Measurements from ENCODE around the gene GLIS2. TPM values are rescaled to one million over a fixed set of nuclear protein-coding genes. Genes with fewer than 3 reads are reported as not detected.

GLIS2 gene
- polyA plus RNA-seq, 2 of the 4 experiments (the other 2 are of a cell fraction): 5.5 to 15.8 TPM

DNA sequence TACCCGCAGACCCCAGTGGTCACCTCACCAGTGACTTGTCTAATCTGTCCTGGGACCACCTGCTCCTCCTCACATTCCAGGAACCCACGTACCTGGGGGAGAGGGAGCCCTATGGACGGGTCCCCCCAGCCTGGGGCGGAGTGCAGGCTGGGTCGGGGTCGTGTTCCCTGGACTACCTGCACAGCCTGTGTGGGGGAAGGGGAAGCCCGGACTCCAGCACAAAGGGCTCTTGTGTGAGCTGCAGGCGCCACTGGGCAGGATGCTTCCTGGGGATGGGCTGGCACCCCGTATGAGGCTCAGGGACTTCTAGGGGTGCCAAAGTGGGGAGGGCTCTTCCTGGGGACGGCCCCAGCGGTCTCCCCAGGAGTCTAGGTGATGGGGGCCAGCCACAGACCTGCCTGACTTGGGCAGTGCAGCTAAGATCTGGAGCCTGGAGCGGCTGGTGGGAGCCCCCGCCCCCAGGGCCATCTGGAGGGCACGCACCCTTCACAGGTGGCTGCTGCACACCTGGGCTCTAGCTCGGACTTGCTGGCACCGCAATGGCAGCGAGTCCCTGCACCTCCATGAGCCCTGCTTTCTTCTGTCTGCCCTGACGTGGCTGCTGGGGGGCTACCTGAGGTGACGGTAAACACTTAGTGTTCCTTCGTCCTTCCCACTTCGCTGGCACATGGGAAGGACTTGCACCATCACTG, 63.3 kb downstream of the GLIS2 start:
- ATAC-seq (no peak), FAIRE-seq (no peak), DNase-seq (ENCODE audit: low read depth in 1 of 2, low spot score in 1 of 2) (no peak)
- ChIA-PET POLR2A (no interaction called here), CTCF (interaction anchor here (1.2 to 25.9 kb wide), 6 partner anchors 9 to 27 kb away, joined by 3 to 638 read pairs (median 12); no protein-coding TSS in a partner anchor)
- peaks cover 50% of the 10 kb centered on the region for H3K4me1 ChIP-seq
- H3K9me3 ChIP-seq: no peaks in the 10 kb centered on the region
- no peak overlapping the region for H3K4me3 ChIP-seq
- 0 out of 6 replicates have a peak overlapping the region, but pooled peaks of 1 of the 2 experiments have one; percentile 10 for H3K27ac ChIP-seq
- TF ChIP-seq, protein P1, sequence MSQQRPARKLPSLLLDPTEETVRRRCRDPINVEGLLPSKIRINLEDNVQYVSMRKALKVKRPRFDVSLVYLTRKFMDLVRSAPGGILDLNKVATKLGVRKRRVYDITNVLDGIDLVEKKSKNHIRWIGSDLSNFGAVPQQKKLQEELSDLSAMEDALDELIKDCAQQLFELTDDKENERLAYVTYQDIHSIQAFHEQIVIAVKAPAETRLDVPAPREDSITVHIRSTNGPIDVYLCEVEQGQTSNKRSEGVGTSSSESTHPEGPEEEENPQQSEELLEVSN (IDR thresholded peaks at IDR 0.05; ENCODE audit: borderline replicate concordance, low read depth): no peak
- no peak for TF ChIP-seq MAZ (IDR thresholded peaks at IDR 0.05; ENCODE audit: borderline replicate concordance, low read depth, low read length)
- no peak for TF ChIP-seq EHF (CRISPR knock-in tag; IDR thresholded peaks at IDR 0.05)
- TF ChIP-seq, protein P2, sequence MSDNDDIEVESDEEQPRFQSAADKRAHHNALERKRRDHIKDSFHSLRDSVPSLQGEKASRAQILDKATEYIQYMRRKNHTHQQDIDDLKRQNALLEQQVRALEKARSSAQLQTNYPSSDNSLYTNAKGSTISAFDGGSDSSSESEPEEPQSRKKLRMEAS (IDR thresholded peaks at IDR 0.05): no peak
- TF ChIP-seq HEYL (CRISPR knock-in tag; IDR thresholded peaks at IDR 0.05): no peak
- no peak for TF ChIP-seq CHD2 (IDR thresholded peaks at IDR 0.05; ENCODE audit: low read length, partially characterized antibody)
- TF ChIP-seq ZNF302 (CRISPR knock-in tag; IDR thresholded peaks at IDR 0.05): no peak
- TF ChIP-seq GATA3 (IDR thresholded peaks at IDR 0.05; ENCODE audit: borderline replicate concordance): no peak
- no peak overlapping the region for H3K4me2 ChIP-seq
- 95% methylated on average over 12 of the region's 21 CpGs for WGBS (ENCODE audit: missing lambda C conversion rate)

DNA sequence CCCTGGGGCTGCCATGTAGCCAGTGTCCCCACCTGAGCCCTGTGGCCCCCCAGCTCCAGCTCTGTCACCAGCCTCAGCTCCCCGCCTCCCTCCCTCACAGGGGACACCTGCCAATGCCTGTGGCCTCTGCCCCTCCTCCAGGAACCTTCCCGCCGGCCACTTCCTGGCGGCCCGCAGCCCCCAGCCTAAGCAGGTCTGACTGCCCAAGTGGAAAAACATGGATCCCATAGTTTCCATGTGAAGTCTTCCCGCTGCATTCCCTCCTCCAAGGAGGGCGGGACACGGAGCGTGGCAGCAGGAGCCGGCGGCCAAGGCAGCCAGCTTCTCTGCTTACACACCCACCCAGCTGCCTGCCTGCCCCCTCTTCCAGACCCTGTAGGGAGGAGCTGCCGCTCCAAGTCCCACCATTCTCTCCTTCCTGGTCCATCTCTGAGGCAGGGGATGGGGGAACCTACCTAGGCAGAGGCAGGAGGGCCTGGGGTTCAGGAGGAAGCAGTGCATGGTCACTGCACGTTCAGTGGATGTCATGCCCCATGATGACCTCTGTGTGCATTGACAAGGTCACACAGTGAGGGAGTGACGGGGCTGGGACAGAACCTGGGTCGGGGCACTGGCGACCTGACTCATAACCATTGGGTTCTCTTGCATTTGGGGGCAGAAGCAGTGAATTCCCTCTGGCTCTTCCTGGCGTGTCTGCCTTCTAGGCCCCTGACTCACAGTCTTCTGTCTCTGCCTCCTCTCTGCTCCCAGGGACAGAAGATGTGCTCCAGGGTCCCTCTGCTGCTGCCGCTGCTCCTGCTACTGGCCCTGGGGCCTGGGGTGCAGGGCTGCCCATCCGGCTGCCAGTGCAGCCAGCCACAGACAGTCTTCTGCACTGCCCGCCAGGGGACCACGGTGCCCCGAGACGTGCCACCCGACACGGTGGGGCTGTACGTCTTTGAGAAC, 64.5 kb downstream of the GLIS2 start:
- DNase-seq (ENCODE audit: low read depth in 1 of 2, low spot score in 1 of 2): no peak
- no peak for FAIRE-seq
- H3K9me3 ChIP-seq: no peaks in the 10 kb centered on the region
- no peak for ATAC-seq
- 93% methylated on average over 14 of the region's 26 CpGs for WGBS (ENCODE audit: missing lambda C conversion rate)
- TF ChIP-seq RCOR1 (IDR thresholded peaks at IDR 0.05; ENCODE audit: low read depth, low read length) (no peak), HEYL (CRISPR knock-in tag; IDR thresholded peaks at IDR 0.05) (no peak), MAZ (IDR thresholded peaks at IDR 0.05; ENCODE audit: borderline replicate concordance, low read depth, low read length) (no peak), EP300 (IDR thresholded peaks at IDR 0.05) (no peak), HOXB5 (CRISPR knock-in tag; IDR thresholded peaks at IDR 0.05) (no peak), CHD2 (IDR thresholded peaks at IDR 0.05; ENCODE audit: low read length, partially characterized antibody) (no peak), FOSB (CRISPR knock-in tag; IDR thresholded peaks at IDR 0.05) (no peak), TP53 (CRISPR knock-in tag; IDR thresholded peaks at IDR 0.05) (no peak), FOXS1 (CRISPR knock-in tag; IDR thresholded peaks at IDR 0.05) (no peak), NPAS2 (CRISPR knock-in tag; IDR thresholded peaks at IDR 0.05; ENCODE audit: borderline replicate concordance) (no peak), ZFP36 (IDR thresholded peaks at IDR 0.05; ENCODE audit: borderline replicate concordance, partially characterized antibody) (no peak), ZNF302 (CRISPR knock-in tag; IDR thresholded peaks at IDR 0.05) (no peak), KDM5A (IDR thresholded peaks at IDR 0.05) (no peak)
- TF ChIP-seq, protein P2 (IDR thresholded peaks at IDR 0.05): no peak
- TF ChIP-seq, protein P3, sequence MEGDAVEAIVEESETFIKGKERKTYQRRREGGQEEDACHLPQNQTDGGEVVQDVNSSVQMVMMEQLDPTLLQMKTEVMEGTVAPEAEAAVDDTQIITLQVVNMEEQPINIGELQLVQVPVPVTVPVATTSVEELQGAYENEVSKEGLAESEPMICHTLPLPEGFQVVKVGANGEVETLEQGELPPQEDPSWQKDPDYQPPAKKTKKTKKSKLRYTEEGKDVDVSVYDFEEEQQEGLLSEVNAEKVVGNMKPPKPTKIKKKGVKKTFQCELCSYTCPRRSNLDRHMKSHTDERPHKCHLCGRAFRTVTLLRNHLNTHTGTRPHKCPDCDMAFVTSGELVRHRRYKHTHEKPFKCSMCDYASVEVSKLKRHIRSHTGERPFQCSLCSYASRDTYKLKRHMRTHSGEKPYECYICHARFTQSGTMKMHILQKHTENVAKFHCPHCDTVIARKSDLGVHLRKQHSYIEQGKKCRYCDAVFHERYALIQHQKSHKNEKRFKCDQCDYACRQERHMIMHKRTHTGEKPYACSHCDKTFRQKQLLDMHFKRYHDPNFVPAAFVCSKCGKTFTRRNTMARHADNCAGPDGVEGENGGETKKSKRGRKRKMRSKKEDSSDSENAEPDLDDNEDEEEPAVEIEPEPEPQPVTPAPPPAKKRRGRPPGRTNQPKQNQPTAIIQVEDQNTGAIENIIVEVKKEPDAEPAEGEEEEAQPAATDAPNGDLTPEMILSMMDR (IDR thresholded peaks at IDR 0.05): no peak
- TF ChIP-seq, protein P4, sequence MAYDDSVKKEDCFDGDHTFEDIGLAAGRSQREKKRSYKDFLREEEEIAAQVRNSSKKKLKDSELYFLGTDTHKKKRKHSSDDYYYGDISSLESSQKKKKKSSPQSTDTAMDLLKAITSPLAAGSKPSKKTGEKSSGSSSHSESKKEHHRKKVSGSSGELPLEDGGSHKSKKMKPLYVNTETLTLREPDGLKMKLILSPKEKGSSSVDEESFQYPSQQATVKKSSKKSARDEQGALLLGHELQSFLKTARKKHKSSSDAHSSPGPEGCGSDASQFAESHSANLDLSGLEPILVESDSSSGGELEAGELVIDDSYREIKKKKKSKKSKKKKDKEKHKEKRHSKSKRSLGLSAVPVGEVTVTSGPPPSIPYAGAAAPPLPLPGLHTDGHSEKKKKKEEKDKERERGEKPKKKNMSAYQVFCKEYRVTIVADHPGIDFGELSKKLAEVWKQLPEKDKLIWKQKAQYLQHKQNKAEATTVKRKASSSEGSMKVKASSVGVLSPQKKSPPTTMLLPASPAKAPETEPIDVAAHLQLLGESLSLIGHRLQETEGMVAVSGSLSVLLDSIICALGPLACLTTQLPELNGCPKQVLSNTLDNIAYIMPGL (CRISPR knock-in tag; IDR thresholded peaks at IDR 0.05; ENCODE audit: borderline replicate concordance): no peak
- no peak overlapping the region for H3K4me3 ChIP-seq
- POLR2A ChIA-PET: no interaction called here
- no peak overlapping the region for H3K4me2 ChIP-seq
- CTCF ChIA-PET: interaction anchor here (1.2 to 25.9 kb wide), 4 partner anchors 8 to 25 kb away, joined by 3 to 638 read pairs (median 26); no protein-coding TSS in a partner anchor
- peaks cover 37% of the 10 kb centered on the region for H3K4me1 ChIP-seq
- no peak overlapping the region for H3K27ac ChIP-seq

Data from A549 (cell line).